Testis (tissue), 3 donors: ENCODE measurements around the gene EPN3. TPM values are rescaled to one million over a fixed set of nuclear protein-coding genes. Genes with fewer than 3 reads are reported as not detected.

Experiments
- DNase-seq: peaks from one replicate; pipeline ENCODE4 v3.0.0-alpha.2; 2019
- H3K27ac ChIP-seq, 2 donors: fragments of 200-600 bp; sonication (generic); one replicate each; pipeline ENCODE4 v1.5.1; 2019
- H3K27me3 ChIP-seq: fragments of 200-600 bp; sonication (generic); one replicate; pipeline ENCODE4 v1.5.1; 2019
- H3K36me3 ChIP-seq: fragments of 200-600 bp; sonication (generic); one replicate; pipeline ENCODE4 v1.5.1; 2017; ENCODE audit warnings: low read depth; ENCODE audit errors: missing control alignments
- H3K4me1 ChIP-seq: fragments of 200-600 bp; sonication (generic); one replicate; pipeline ENCODE4 v1.5.1; 2019
- H3K4me3 ChIP-seq, 2 donors: fragments of 200-600 bp; sonication (generic); one replicate each; pipeline ENCODE4 v1.5.1; 2017 to 2019
- H3K9me3 ChIP-seq: fragments of 200-600 bp; sonication (generic); one replicate; pipeline ENCODE4 v1.5.1; 2017
- CTCF ChIP-seq, 3 experiments: fragments of 450-650 bp in 2 of 3; fragments of 200-600 bp in 1 of 3; sonication (generic) in 1 of 3; IDR thresholded peaks; one replicate each; pipeline ENCODE4 v1.5.1; 2016 to 2019; ENCODE audit warnings: antibody characterized with exemption in 3 of 3, mild to moderate bottlenecking in 2 of 3, moderate library complexity in 1 of 3
- POLR2A ChIP-seq: fragments of 450-650 bp; IDR thresholded peaks from one replicate; pipeline ENCODE4 v1.6.1; 2017; ENCODE audit warnings: antibody characterized with exemption, mild to moderate bottlenecking, moderate library complexity
- WGBS, 2 donors: methylation state at CpG; one replicate each; pipeline ENCODE4 v1.1.5; 2018; 5-methylcytosine and 5-hydroxymethylcytosine counted together
- intact Hi-C: fragments of 100-400 bp; cut with DNase I; formaldehyde crosslinking; loops from one replicate; pipeline ENCODE4 v1.15.1; 2023; ENCODE audit warnings: low total_unique reads
- polyA plus RNA-seq: library from polyadenylated mRNA; stranded (reverse); fragments of 350-450 nt; fragmentation: Illumina TruSeq; extraction: RNeasy Lipid Tissue Mini Kit (QIAGEN cat#74804); gene quantifications from one replicate; pipeline ENCODE4 v1.2.3, GENCODE V29; 2014; ENCODE audit warnings: low read depth, low replicate concordance; ENCODE audit not compliant: insufficient read depth
- total RNA-seq, 2 donors: library from RNA; depleted of rRNA; stranded (reverse); fragments of >200 nt; gene quantifications; one replicate each; pipeline ENCODE4 v1.2.3, GENCODE V29; 2016

Gene EPN3
- total and polyA plus RNA-seq, 3 donors from 2014 or later: 4.9 to 6.3 (median 6.3) TPM

DNA sequence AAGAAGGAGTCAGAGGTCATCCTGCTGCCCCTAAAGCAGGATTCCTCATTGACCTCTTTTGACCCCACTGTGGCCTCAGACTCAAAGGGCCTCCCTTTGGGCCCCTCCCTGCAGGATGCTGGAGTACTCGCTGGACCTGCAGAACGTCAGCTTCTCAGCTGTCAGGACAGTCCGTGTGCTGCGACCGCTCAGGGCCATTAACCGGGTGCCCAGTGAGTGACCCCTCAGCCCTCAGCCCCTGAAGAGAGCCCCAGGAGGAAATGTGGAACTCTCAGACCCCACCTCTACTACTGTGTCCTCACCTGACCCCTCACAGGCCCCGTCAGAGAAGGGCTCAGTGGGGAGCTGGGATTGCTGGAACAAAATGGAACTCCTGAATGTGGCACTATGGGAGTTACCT lies 37.1 kb downstream of the EPN3 start:
- WGBS, 2 donors: 95 to 100% methylated on average over 7 of the region's 7 CpGs
- H3K27me3 ChIP-seq: no peaks in the 10 kb centered on the region
- H3K9me3 ChIP-seq: no peaks in the 10 kb centered on the region
- no peaks in the 10 kb centered on the region for H3K36me3 ChIP-seq
- H3K4me1 ChIP-seq: peaks cover 4% of the 10 kb centered on the region
- intact Hi-C loops: no loop called here
- DNase-seq: no peak
- no peak overlapping the region for H3K4me3 ChIP-seq
- TF ChIP-seq POLR2A (no peak), CTCF (IDR thresholded peaks at IDR 0.05) (no peak)
- H3K27ac ChIP-seq: no peak overlapping the region

GRCh38 chr17:50570032-50570431 lies 37.5 kb downstream of the EPN3 start:
- no peak for TF ChIP-seq CTCF (IDR thresholded peaks at IDR 0.05)
- no peak for TF ChIP-seq POLR2A
- Histone ChIP-seq H3K4me3 (no peak overlapping the region), H3K36me3 (no peaks in the 10 kb centered on the region), H3K4me1 (no peaks in the 10 kb centered on the region), H3K27me3 (no peaks in the 10 kb centered on the region), H3K9me3 (no peaks in the 10 kb centered on the region), H3K27ac (no peak overlapping the region)
- intact Hi-C loops: no loop called here
- DNase-seq: no peak
- 83 to 93% methylated on average over 8 of the region's 8 CpGs for WGBS, 2 donors

- Histone ChIP-seq H3K27ac (no peak overlapping the region), H3K4me3 (no peak overlapping the region), H3K9me3 (no peaks in the 10 kb centered on the region), H3K36me3 (no peaks in the 10 kb centered on the region), H3K4me1 (no peaks in the 10 kb centered on the region), H3K27me3 (no peaks in the 10 kb centered on the region)
- DNase-seq: no peak
- 94 to 96% methylated on average over 5 to 7 of the region's 7 CpGs for WGBS, 2 donors
- no peak for TF ChIP-seq POLR2A
- no peak for TF ChIP-seq CTCF (IDR thresholded peaks at IDR 0.05)
- intact Hi-C loops: no loop called here
These were observed 38.0 kb downstream of the EPN3 start for GRCh38 chr17:50570528-50570927.

DNA sequence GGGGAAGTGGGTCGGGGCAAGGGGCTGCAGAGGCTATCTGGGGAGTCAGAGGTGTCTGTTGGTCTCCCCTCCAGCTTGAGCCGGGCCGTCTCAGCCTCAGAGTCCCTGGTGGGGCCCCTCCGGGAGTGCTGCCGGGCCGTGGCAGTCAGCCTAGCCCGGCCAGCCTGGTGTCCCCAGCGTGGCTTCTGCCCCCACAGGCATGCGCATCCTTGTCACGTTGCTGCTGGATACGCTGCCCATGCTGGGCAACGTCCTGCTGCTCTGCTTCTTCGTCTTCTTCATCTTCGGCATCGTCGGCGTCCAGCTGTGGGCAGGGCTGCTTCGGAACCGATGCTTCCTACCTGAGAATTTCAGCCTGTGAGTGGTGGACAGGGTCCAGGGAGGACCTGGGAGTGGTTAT lies 39.1 kb downstream of the EPN3 start:
- Histone ChIP-seq H3K9me3 (no peaks in the 10 kb centered on the region), H3K36me3 (no peaks in the 10 kb centered on the region), H3K4me1 (no peaks in the 10 kb centered on the region), H3K4me3 (no peak overlapping the region), H3K27ac (no peak overlapping the region), H3K27me3 (no peaks in the 10 kb centered on the region)
- intact Hi-C loops: no loop called here
- no peak for TF ChIP-seq POLR2A
- no peak for TF ChIP-seq CTCF (IDR thresholded peaks at IDR 0.05)
- no peak for DNase-seq
- 93 to 96% methylated on average over 16 to 19 of the region's 19 CpGs for WGBS, 2 donors

GRCh38 chr17:50572541-50572940 lies 40.0 kb downstream of the EPN3 start:
- Histone ChIP-seq H3K4me3 (no peak overlapping the region), H3K27me3 (no peaks in the 10 kb centered on the region), H3K4me1 (no peaks in the 10 kb centered on the region), H3K9me3 (no peaks in the 10 kb centered on the region), H3K27ac (no peak overlapping the region), H3K36me3 (no peaks in the 10 kb centered on the region)
- DNase-seq: no peak
- TF ChIP-seq CTCF (IDR thresholded peaks at IDR 0.05) (no peak), POLR2A (no peak)
- WGBS, 2 donors: 97 to 100% methylated on average over 1 to 20 of the region's 20 CpGs
- intact Hi-C loops: no loop called here
